PC-9 (cell line): Measurements from ENCODE around the gene TAGLN2. TPM values are rescaled to one million over a fixed set of nuclear protein-coding genes. Genes with fewer than 3 reads are reported as not detected.

ENCODE experiments used
- BruUV-seq: library from RNA; stranded (reverse); fragments of 400-500 nt; replicated peaks from 2 replicates; lab custom pipeline; 2021; lab: Mats Ljungman, UMichigan
- CTCF ChIA-PET: fragments of 300-600 bp; sonication (Branson Sonifier 250); formaldehyde crosslinking; loops from one replicate; lab custom pipeline; 2022; ENCODE audit warnings: antibody characterized with exemption; lab: Charles Lee
- POLR2A ChIA-PET: fragments of 300-600 bp; sonication (Branson Sonifier 250); formaldehyde crosslinking; loops from one replicate; lab custom pipeline; 2022; ENCODE audit warnings: antibody characterized with exemption; ENCODE audit not compliant: unreplicated experiment; lab: Charles Lee
- DNase-seq, 2 experiments: peaks; one replicate each; pipeline versions ENCODE4 v3.0.0 to v3.0.0-alpha.2; 2015 to 2022; ENCODE audit warnings: mixed read lengths in 1 of 2
- H2AFZ ChIP-seq: fragments of 200-600 bp; sonication (generic); 2 replicates; pipeline ENCODE4 v1.8.1; 2017; ENCODE audit warnings: antibody characterized with exemption
- H3F3A ChIP-seq: fragments of 200-600 bp; sonication (generic); 2 replicates; pipeline ENCODE4 v1.8.1; 2017; ENCODE audit warnings: antibody characterized with exemption, mild to moderate bottlenecking, low read depth; ENCODE audit not compliant: insufficient read depth
- H3K27ac ChIP-seq: fragments of 200-600 bp; sonication (generic); 2 replicates; pipeline ENCODE4 v1.6.1; 2016; ENCODE audit warnings: mixed run types
- H3K27me3 ChIP-seq: fragments of 200-600 bp; sonication (generic); 2 replicates; pipeline ENCODE4 v1.6.1; 2016; ENCODE audit warnings: low read depth, mixed run types; ENCODE audit not compliant: insufficient read depth
- H3K36me3 ChIP-seq: fragments of 200-600 bp; sonication (generic); 2 replicates; pipeline ENCODE4 v1.6.1; 2016; ENCODE audit warnings: low read depth, mixed run types
- H3K4me1 ChIP-seq: fragments of 200-600 bp; sonication (generic); replicated peaks from 2 replicates; pipeline ENCODE4 v1.6.1; 2016; ENCODE audit warnings: mixed run types; ENCODE audit not compliant: insufficient read depth
- H3K4me2 ChIP-seq: fragments of 200-600 bp; sonication (generic); 2 replicates; pipeline ENCODE4 v1.6.1; 2017; ENCODE audit warnings: mixed run types
- H3K4me3 ChIP-seq: fragments of 200-600 bp; sonication (generic); 2 replicates; pipeline ENCODE4 v1.6.1; 2016; ENCODE audit warnings: mixed run types
- H3K79me2 ChIP-seq: fragments of 200-600 bp; sonication (generic); 2 replicates; pipeline ENCODE4 v1.6.1; 2017; ENCODE audit warnings: low read depth, mixed run types
- H3K9me2 ChIP-seq: fragments of 200-600 bp; sonication (generic); 2 replicates; pipeline ENCODE4 v1.8.1; 2017; ENCODE audit warnings: mild to moderate bottlenecking; ENCODE audit not compliant: insufficient read depth
- H3K9me3 ChIP-seq: fragments of 200-600 bp; sonication (generic); 2 replicates; pipeline ENCODE4 v1.8.1; 2016; ENCODE audit warnings: low read depth; ENCODE audit not compliant: insufficient read depth
- H4K20me1 ChIP-seq: fragments of 200-600 bp; sonication (generic); 2 replicates; pipeline ENCODE4 v1.8.1; 2017; ENCODE audit not compliant: insufficient read depth
- CTCF ChIP-seq: fragments of 200-600 bp; sonication (generic); conservative IDR thresholded peaks from 2 replicates; pipeline ENCODE4 v1.6.1; 2017; ENCODE audit warnings: mixed run types, antibody characterized with exemption, mild to moderate bottlenecking, moderate library complexity
- EZH2 ChIP-seq: fragments of 200-600 bp; sonication (generic); IDR thresholded peaks from 2 replicates; pipeline ENCODE4 v1.8.0; 2017; ENCODE audit warnings: antibody characterized with exemption, low read depth
- intact Hi-C: fragments of 100-400 bp; cut with micrococcal nuclease; formaldehyde crosslinking; loops from one replicate; pipeline ENCODE4 v1.10.0; 2022; ENCODE audit not compliant: unreplicated experiment
- microRNA-seq: library from miRNA; unstranded; fragments of <30 nt; microRNA quantifications from one replicate; pipeline ENCODE4 v1.2.0, GENCODE V29; 2021; ENCODE audit warnings: borderline number of aligned reads, borderline replicate concordance
- total RNA-seq: library from RNA; stranded (reverse); gene quantifications from 2 replicates; pipeline ENCODE4 v1.2.3, GENCODE V29; 2021

TAGLN2 gene
- total RNA-seq, 1 experiment from 2014 or later: 473 TPM

GRCh38 chr1:159869607-159870006 is 55.7 kb downstream of the TAGLN2 start:
- Histone ChIP-seq H3F3A (peaks cover 8% of the 10 kb centered on the region; the same call in 1 of the 2 replicates), H3K4me2 (peak overlapping the region; percentile 24), H3K27ac (no peak overlapping the region), H2AFZ (no peak overlapping the region), H3K36me3 (no peaks in the 10 kb centered on the region), H4K20me1 (no peaks in the 10 kb centered on the region), H3K79me2 (no peaks in the 10 kb centered on the region), H3K9me2 (no peaks in the 10 kb centered on the region), H3K9me3 (no peaks in the 10 kb centered on the region), H3K4me3 (no peak overlapping the region), H3K27me3 (no peaks in the 10 kb centered on the region), H3K4me1 (peaks cover 17% of the 10 kb centered on the region)
- ChIA-PET CTCF (no interaction called here), POLR2A (interaction anchor here (0.5 kb wide), 1 partner anchor 54 kb away, joined by 4 read pairs; no protein-coding TSS in a partner anchor)
- TF ChIP-seq EZH2 (no peak), CTCF (no peak)
- intact Hi-C loops: no loop called here
- no TSS peak for BruUV-seq
- no peak for DNase-seq

- H3K27me3 ChIP-seq: no peaks in the 10 kb centered on the region
- H3K4me1 ChIP-seq: peaks cover 17% of the 10 kb centered on the region
- ChIA-PET CTCF (interaction anchor here (0.5 kb wide), 1 partner anchor 14 kb away, joined by 4 read pairs; no protein-coding TSS in a partner anchor), POLR2A (interaction anchor here (0.5 to 0.8 kb wide), 3 partner anchors 56 to 229 kb away, joined by 3 to 12 read pairs (median 6); partner anchors contain the start of genes IGSF8 and TAGLN2)
- no peak overlapping the region for H2AFZ ChIP-seq
- BruUV-seq: no TSS peak
- no peaks in the 10 kb centered on the region for H3K36me3 ChIP-seq
- no peak overlapping the region for H3K27ac ChIP-seq
- intact Hi-C loops: no loop called here
- no peaks in the 10 kb centered on the region for H3K9me2 ChIP-seq
- H3K4me2 ChIP-seq: peak overlapping the region; percentile 24
- no peaks in the 10 kb centered on the region for H4K20me1 ChIP-seq
- no peak for TF ChIP-seq EZH2
- H3F3A ChIP-seq: peaks cover 8% of the 10 kb centered on the region; the same call in 1 of the 2 replicates
- peak; percentile 54 to 55 for DNase-seq
- H3K9me3 ChIP-seq: no peaks in the 10 kb centered on the region
- no peaks in the 10 kb centered on the region for H3K79me2 ChIP-seq
- no peak overlapping the region for H3K4me3 ChIP-seq
Observed at GRCh38 chr1:159869173-159869572, 56.1 kb downstream of the TAGLN2 start.

GRCh38 chr1:159868766-159869165 is 56.5 kb downstream of the TAGLN2 start:
- Histone ChIP-seq H3K36me3 (no peaks in the 10 kb centered on the region), H3K4me3 (no peak overlapping the region)

More at GRCh38 chr1:159868766-159869165, 56.5 kb downstream of the TAGLN2 start:
- Histone ChIP-seq H3F3A (peaks cover 8% of the 10 kb centered on the region; the same call in 1 of the 2 replicates), H3K9me2 (no peaks in the 10 kb centered on the region), H3K4me2 (0 out of 2 replicates have a peak overlapping the region, but pooled peaks have one; percentile 24), H4K20me1 (no peaks in the 10 kb centered on the region), H3K4me1 (peaks cover 17% of the 10 kb centered on the region), H3K9me3 (no peaks in the 10 kb centered on the region), H3K27ac (no peak overlapping the region), H3K27me3 (no peaks in the 10 kb centered on the region), H2AFZ (no peak overlapping the region), H3K79me2 (no peaks in the 10 kb centered on the region)
- ChIA-PET POLR2A (interaction anchor here (0.5 to 0.8 kb wide), 4 partner anchors 12 to 230 kb away, joined by 3 to 12 read pairs (median 5); partner anchors contain the start of genes IGSF8 and TAGLN2), CTCF (interaction anchor here (0.5 to 1.5 kb wide), 3 partner anchors 13 to 20 kb away, joined by 3 to 5 read pairs (median 4); no protein-coding TSS in a partner anchor)
- TF ChIP-seq CTCF (no peak), EZH2 (no peak)
- no TSS peak for BruUV-seq
- DNase-seq: no peak
- intact Hi-C loops: loop anchor here (1.0 kb wide), 1 partner anchor 14 kb away; no protein-coding TSS in a partner anchor

Small RNA genes lying within 50 kb of the gene (microRNA-seq; reads per million reads assigned to microRNA genes)
- not detected for gene MIR4259

Other genes starting within 250 kb of the TAGLN2 start
- not detected in 2 replicates for gene CRP, start 210.9 kb downstream of the TAGLN2 start, total RNA-seq
- gene DUSP23, start 144.5 kb downstream of the TAGLN2 start, total RNA-seq: 33.1 and 50.4 TPM in 2 replicates
- not detected in 2 replicates for gene FCRL6, start 123.1 kb downstream of the TAGLN2 start, total RNA-seq
- gene SLAMF8, start 98.6 kb downstream of the TAGLN2 start, total RNA-seq: not detected in 2 replicates
- not detected in 2 replicates for gene VSIG8, start 62.9 kb downstream of the TAGLN2 start, total RNA-seq
- 8.2 and 9.3 TPM in 2 replicates for gene CFAP45, start 25.3 kb downstream of the TAGLN2 start, total RNA-seq
- gene IGSF9, start 20.1 kb upstream of the TAGLN2 start, total RNA-seq: 22.9 and 23.4 TPM in 2 replicates
- gene SLAMF9, start 28.7 kb upstream of the TAGLN2 start, total RNA-seq: 0.58 and 0.94 TPM in 2 replicates
- gene PIGM, start 106.5 kb upstream of the TAGLN2 start, total RNA-seq: 3.3 and 4.0 TPM in 2 replicates
- not detected in 2 replicates for gene KCNJ10, start 144.7 kb upstream of the TAGLN2 start, total RNA-seq
- gene KCNJ9, start 156.0 kb upstream of the TAGLN2 start, total RNA-seq: not detected in 2 replicates
- gene IGSF8, start 173.1 kb upstream of the TAGLN2 start, total RNA-seq: 27.4 and 38.0 TPM in 2 replicates
- gene ATP1A2, start 190.3 kb upstream of the TAGLN2 start, total RNA-seq: 1.1 TPM in 2 replicates
- gene ATP1A4, start 226.1 kb upstream of the TAGLN2 start, total RNA-seq: not detected in 2 replicates